GM21825 (cell line): Measurements from ENCODE around the gene GIT1.
"Not testable (repeated sequence)": the region's sequence is repeated elsewhere in the genome, so short reads cannot be mapped to it uniquely, and the experiment has no call there.

Experiments
- ATAC-seq: cut with Tn5 transposase; IDR thresholded peaks from one replicate; pipeline ENCODE4 v1.9.1; 2021; ENCODE audit warnings: mild to moderate bottlenecking, moderate library complexity; ENCODE audit not compliant: unreplicated experiment

The GIT1 gene

GRCh38 chr17:29568331-29569244 is 20.9 kb downstream of the GIT1 start, which contains the start of gene TP53I13:
TSS of gene TP53I13 (plus strand) at chr17:29568701. CDS start at chr17:29568759, 58 bp downstream.
- ATAC-seq, result peak; percentile 45

DNA sequence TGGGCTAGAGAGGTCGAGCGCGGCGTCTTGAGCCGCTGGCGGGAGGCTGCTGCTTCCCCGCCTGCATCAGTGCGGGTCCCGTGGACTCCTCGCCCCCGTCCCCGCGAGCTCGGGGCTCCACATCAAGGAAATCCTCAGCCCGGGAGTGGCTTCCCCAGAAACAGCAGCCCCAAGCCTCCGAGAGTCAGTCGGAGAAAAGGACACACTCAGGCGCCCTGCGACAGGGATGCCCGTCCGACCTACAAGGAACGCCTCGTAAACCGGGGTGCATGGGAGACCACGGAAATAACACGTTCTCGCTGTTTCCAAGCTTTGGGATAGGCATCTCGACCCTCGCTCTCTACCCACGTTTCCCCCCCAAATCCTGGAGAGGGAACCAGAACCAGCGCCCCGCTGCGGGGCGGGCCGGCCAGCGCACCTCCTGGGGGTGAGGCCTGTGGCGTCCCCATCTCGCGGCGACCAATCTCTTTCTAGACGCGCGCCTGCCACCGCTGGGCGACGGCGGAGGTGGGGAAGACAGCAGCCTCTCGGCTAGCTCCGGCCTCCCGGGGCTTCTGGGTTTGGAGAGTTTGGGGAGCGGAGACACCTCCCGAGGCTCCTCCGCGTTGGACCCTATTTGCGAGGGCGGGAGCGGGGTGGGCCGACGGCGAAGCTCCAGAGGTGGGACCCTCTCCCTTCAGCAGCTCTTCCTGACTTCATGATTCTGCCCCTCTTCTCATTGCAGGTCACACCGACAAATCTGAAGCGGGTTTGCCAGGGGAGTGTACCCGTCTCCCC is 21.7 kb downstream of the GIT1 start:
- peak; percentile 30 for ATAC-seq

- ATAC-seq, result peak; percentile 9
Observed at GRCh38 chr17:29567304-29567553, 22.2 kb downstream of the GIT1 start.

DNA sequence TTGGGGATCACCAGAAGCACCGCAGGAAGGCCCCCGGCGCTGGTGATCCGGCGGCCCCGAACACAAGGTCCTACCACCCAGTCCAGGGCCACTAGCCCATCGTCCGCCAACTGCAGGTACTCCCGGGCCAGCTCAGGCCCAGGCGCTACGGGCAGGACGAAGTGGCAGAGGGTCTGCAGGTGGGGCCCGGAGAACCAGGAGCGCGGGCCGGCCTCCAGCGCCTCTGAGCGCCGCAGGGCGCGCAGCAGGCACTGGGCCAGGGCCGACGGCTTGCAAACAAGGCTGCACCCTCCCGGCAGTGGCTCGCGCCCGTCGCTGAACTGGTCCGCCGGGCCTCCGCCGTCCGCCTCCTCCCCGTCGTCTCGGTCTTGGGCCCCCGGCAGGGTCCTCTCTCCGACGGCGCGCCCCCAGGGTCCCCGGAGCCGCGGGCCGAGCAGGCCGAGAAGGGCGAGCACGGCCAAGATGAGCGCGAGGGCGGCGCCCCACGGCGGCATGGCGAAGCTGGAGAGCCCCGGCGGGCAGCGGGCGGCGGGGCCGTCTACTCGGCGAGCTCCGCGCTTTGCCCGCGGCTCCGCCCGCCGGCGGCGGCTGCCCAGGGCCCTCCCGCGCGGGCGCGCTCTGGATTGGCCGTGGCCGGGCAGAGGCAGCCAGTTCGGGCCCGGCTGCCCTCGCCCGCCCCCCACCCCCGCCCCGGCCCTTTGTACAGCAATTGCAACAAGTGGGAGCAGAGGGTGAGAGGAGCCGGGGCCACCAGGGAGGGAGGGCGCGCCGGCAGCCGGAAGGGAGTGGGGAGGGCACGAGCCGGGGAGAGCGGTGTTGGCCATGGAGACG is 22.8 kb downstream of the GIT1 start, which contains the start of gene ABHD15:
Gene ABHD15 (minus strand): TSS at position 565 of the 831 bp plus-strand sequence. CDS start 71 bp downstream, at position 494.
- ATAC-seq, result peak; percentile 21

DNA sequence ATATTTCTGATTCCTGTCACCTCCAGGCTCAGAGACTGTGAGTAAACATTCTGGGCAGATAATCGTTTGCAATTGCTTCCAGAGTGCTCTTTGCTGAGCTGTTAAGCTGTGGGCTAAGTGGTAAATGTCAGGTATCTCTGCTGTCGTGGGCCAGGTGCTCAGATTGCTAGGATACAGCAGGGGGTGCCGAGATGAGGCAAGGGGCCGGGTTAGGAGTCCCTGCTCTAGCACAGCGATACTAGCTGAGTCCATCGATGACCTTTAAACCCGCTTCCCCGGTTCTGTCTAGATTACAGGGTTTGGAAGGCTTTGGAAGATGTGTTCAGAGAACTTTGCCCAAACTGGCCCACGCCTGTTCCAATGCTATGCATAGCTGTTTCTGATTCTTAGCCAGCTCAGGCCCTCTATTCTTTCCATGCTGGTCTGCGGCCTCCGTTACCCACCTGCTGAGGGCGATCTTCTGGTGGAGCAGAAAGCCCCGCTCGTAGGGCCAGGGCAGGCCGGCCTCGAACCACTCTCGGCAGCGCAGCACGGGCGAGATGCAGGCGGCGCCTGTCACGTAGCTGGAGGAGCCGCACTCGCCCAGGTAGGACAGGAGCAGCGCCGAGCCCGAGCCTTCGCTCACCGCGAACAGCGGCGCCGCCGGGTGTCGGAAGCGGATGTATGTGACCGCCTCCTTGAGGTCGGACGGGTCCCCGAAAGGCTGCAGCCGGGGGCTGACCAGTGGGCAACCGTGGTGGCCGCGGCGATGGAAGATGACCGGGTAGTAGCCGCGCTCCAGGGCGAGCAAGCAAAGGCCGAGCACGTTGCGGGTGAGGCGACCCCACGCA is 23.6 kb downstream of the GIT1 start:
- no peak for ATAC-seq

GRCh38 chr17:29563816-29564215 is 25.6 kb downstream of the GIT1 start:
- ATAC-seq, result no peak

DNA sequence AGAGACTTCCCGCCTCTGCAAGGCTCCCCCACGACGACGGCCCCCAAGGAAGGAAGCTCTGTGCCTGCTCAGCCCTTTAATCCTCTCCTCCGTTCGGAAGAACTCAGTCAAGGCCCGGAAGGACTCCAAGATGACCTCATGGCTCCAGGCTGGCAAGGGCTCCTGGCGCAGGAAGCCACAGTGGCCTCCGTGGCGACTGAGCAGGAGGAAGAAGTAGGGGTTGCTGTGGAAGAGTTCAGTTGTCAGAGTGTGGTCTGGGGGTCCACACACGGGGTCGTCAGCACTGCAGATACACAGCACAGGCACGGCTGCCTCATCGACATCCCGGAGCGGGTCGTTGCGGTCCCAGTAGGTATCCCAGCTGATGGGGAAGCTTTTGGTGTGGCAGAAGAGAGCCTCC is 26.8 kb downstream of the GIT1 start:
- no peak for ATAC-seq

- no peak for ATAC-seq
Observed at GRCh38 chr17:29561554-29562517, 27.6 kb downstream of the GIT1 start.

GRCh38 chr17:29560316-29560715 is 29.1 kb downstream of the GIT1 start:
- no peak for ATAC-seq

DNA sequence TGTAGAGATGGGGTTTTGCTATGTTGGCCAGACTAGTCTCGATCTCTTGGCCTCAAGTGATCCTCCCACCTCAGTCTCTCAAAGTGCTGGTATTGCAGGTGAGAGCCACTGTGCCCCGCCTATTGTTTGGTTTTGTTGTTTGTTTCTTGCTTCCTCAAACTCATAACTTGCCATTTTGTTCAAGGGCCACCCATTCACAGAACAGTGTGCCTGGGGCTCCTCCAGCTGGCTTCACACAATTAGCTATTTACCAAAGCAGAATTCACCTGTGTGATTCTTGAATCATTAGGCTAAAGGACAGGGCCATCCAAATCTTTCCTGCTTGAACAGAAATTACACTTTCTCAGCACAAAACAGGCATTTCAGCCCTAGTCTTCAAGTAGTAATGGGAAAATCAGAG is 29.8 kb downstream of the GIT1 start:
- ATAC-seq, result no peak

DNA sequence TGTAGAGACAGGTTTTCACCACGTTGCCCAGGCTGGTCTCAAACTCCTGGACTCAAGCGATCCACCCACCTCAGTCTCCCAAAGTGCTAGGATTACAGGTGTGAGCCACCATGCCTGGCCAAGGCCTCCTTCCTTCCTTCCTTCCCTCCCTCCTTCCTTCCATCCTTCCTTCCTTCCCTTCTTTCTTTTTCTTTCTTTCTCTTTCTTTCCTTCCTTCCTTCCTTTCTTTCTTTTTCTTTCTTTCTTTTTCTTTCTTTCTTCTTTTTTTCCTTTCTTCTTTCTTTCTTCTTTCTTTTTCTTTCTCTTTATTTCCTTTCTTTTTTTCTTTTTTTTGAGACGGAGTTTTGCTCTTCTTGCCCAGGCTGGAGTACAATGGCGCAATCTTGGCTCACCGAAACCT is 31.3 kb downstream of the GIT1 start:
- ATAC-seq, result not testable (repeated sequence)

GRCh38 chr17:29557739-29558116 is 31.7 kb downstream of the GIT1 start:
- no peak for ATAC-seq

DNA sequence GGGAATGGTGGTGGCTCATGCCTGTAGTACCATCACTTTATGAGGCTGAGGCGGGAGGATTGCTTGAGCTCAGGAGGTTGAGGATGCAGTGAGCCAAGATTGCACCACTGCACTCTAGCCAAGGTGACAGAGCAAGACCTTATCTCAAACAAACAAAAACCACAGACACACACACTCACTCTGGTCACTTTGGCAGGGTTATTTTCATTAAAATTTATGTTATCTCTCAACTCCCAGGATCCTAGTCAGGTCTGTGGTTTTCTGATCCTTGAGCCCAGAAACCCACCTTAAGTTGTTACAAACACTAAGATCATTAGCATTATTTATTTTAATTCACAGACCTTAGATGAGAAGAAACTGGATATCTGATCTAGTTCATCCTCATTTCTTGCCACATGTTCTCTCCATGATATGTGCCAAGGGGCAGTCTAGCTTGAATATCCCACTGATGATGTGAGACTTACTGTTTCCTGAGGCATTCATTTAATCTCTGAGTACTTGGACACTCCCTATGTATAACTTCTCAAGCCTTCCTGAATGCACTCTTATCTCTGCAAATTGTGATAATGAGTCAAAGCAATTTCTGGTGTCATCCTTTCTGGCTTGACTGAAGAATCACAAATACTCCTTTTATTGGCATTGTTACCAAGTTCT is 32.2 kb downstream of the GIT1 start:
- ATAC-seq, result no peak

GRCh38 chr17:29555840-29556239 is 33.6 kb downstream of the GIT1 start:
- no peak for ATAC-seq

- ATAC-seq, result no peak
Observed at GRCh38 chr17:29549177-29549923, 40.1 kb downstream of the GIT1 start.

- ATAC-seq, result no peak
Observed at GRCh38 chr17:29546830-29547229, 42.6 kb downstream of the GIT1 start.

- ATAC-seq, result no peak
Observed at GRCh38 chr17:29546085-29546484, 43.4 kb downstream of the GIT1 start.

DNA sequence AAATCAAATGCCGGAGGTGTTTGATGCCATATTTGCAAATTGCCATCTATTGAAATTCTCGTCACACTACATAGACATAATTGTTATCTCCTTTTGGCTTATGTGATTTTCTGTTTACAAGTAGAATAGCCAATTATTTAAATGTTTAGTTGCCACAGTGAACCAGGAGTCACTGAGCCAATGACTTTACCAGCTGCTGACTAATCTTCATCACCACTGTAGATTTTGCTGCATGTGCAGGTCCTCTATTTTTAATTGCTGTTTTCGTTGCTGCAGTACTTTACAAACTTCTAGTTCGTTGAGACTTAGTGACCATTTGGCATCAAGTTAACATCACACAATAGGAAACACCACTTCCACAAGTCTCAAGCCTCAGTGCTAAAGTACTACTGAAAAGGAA is 45.4 kb downstream of the GIT1 start:
- no peak for ATAC-seq
